Ovary (tissue), 9 donors: ENCODE data around the gene JAML. TPM values are rescaled to one million over a fixed set of nuclear protein-coding genes. Genes with fewer than 3 reads are reported as not detected.

Experiments used
- DNase-seq, 5 donors: peaks; one replicate each; pipeline ENCODE4 v3.0.0-alpha.2; 2019 to 2020
- H3K27ac ChIP-seq, 2 donors: fragments of 200-600 bp; one replicate each; pipeline versions ENCODE4 v1.5.1 to v1.8.0; 2019 to 2022
- H3K27me3 ChIP-seq: fragments of 200-600 bp; one replicate; pipeline ENCODE4 v1.8.0; 2022
- H3K36me3 ChIP-seq: fragments of 200-600 bp; sonication (generic); one replicate; pipeline ENCODE4 v1.5.1; 2019
- H3K4me1 ChIP-seq: one replicate; pipeline ENCODE4 v1.8.1; 2013; ENCODE audit warnings: mild to moderate bottlenecking, moderate library complexity; ENCODE audit not compliant: insufficient read depth
- H3K4me3 ChIP-seq: fragments of 200-600 bp; sonication (generic); one replicate; pipeline ENCODE4 v1.5.1; 2017
- H3K9me3 ChIP-seq, 2 donors: fragments of 200-600 bp in 1 of 2; sonication (generic) in 1 of 2; one replicate each; pipeline versions ENCODE4 v1.5.1 to v1.8.1; 2013 to 2019; ENCODE audit warnings: mild to moderate bottlenecking in 1 of 2, moderate library complexity in 1 of 2
- CTCF ChIP-seq, 3 donors: fragments of 450-650 bp in 2 of 3; fragments of 200-600 bp in 1 of 3; IDR thresholded peaks; one replicate each; pipeline versions ENCODE4 v1.5.1 to v1.8.0; 2016 to 2022; ENCODE audit warnings: antibody characterized with exemption in 3 of 3, mild to moderate bottlenecking in 1 of 3
- EP300 ChIP-seq: sonication (generic); formaldehyde crosslinking; IDR thresholded peaks from one replicate; pipeline ENCODE4 v1.6.1; 2017; ENCODE audit warnings: antibody characterized with exemption
- POLR2A ChIP-seq: fragments of 450-650 bp; IDR thresholded peaks from one replicate; pipeline ENCODE4 v1.6.1; 2017; ENCODE audit warnings: antibody characterized with exemption, mild to moderate bottlenecking, moderate library complexity
- WGBS, 3 donors: extraction: QIAGEN DNeasy Blood & Tissue Kit in 1 of 3; methylation state at CpG; one replicate each; pipeline versions ENCODE4 v1.1.5 to v1.1.7; 2013 to 2017; 5-methylcytosine and 5-hydroxymethylcytosine counted together
- intact Hi-C, 4 donors: fragments of 100-400 bp; cut with DNase I; formaldehyde crosslinking; loops; one replicate each; pipeline versions ENCODE4 v1.11.0 to v1.15.1; 2022 to 2023
- polyA plus RNA-seq, 2 donors: library from polyadenylated mRNA; stranded (reverse); fragments of 200-250 nt in 1 of 2; fragments of 350-450 nt in 1 of 2; fragmentation: Illumina TruSeq in 1 of 2; extraction: RNeasy Lipid Tissue Mini Kit (QIAGEN cat#74804) in 1 of 2; gene quantifications; one replicate each; pipeline ENCODE4 v1.2.3, GENCODE V29; 2013 to 2014
- total RNA-seq, 7 donors: library from RNA; depleted of rRNA in 2 of 7; stranded (reverse); fragments of >200 nt in 2 of 7; fragmentation: NEBNext Ultra II Directional in 3 of 7; extraction: Animal tissue kit (Norgen Biotek cat#: 25700) in 3 of 7; gene quantifications; one replicate each; pipeline versions ENCODE4 v1.1.0 to v1.2.4, GENCODE V29; 2016 to 2023
- donor health status: DM: no; HTN: no; CAD: no; lungs with moderate emphysema.
- donor health status: DM: no; HTN: no; CAD: no.
- donor health status: Bipolar disorder and iron deficiency.
- donor health status: DM: yes; HTN: yes; CAD: no.
- donor health status: DM: no; HTN: no; CAD: no.
- donor health status: DM: yes; HTN: yes; CAD: no.

JAML gene
- total and polyA plus RNA-seq, 9 donors: 0.79 to 18.0 (median 2.0) TPM

- TF ChIP-seq CTCF (IDR thresholded peaks at IDR 0.05) (no peak), POLR2A (no peak), EP300 (no peak)
- Histone ChIP-seq H3K27ac (no peak overlapping the region), H3K36me3 (no peaks in the 10 kb centered on the region), H3K4me3 (no peak overlapping the region), H3K27me3 (no peaks in the 10 kb centered on the region), H3K4me1 (no peaks in the 10 kb centered on the region), H3K9me3 (no peaks in the 10 kb centered on the region)
- whole genome bisulfite sequencing, 3 donors: 78 to 83% (median 79%) methylated on average over 3 of the region's 3 CpGs
- no peak for DNase-seq
- intact Hi-C loops: no loop called here
Measured at GRCh38 chr11:118162846-118163245, 62.0 kb downstream of the JAML start.

- no peaks in the 10 kb centered on the region for H3K4me1 ChIP-seq
- no peak overlapping the region for H3K4me3 ChIP-seq
- no peak for DNase-seq
- H3K27ac ChIP-seq: no peak overlapping the region
- intact Hi-C loops: no loop called here
- no peak for TF ChIP-seq CTCF (IDR thresholded peaks at IDR 0.05)
- no peak for TF ChIP-seq POLR2A
- TF ChIP-seq EP300: no peak
- no peaks in the 10 kb centered on the region for H3K27me3 ChIP-seq
- WGBS, 3 donors: 66 to 77% (median 69%) methylated on average over 6 of the region's 6 CpGs
- H3K9me3 ChIP-seq: no peaks in the 10 kb centered on the region
- no peaks in the 10 kb centered on the region for H3K36me3 ChIP-seq
Measured at GRCh38 chr11:118161786-118162185, 63.0 kb downstream of the JAML start.

GRCh38 chr11:118157186-118157895, 67.5 kb downstream of the JAML start:
- H3K9me3 ChIP-seq: no peaks in the 10 kb centered on the region
- DNase-seq: no peak
- H3K4me1 ChIP-seq: peaks cover 2% of the 10 kb centered on the region
- no peak overlapping the region for H3K4me3 ChIP-seq
- intact Hi-C loops: no loop called here
- no peaks in the 10 kb centered on the region for H3K27me3 ChIP-seq
- H3K36me3 ChIP-seq: no peaks in the 10 kb centered on the region
- WGBS, 3 donors: 28 to 30% (median 30%) methylated on average over 10 of the region's 10 CpGs
- H3K27ac ChIP-seq: no peak overlapping the region
- no peak for TF ChIP-seq EP300
- TF ChIP-seq POLR2A: no peak
- TF ChIP-seq CTCF (IDR thresholded peaks at IDR 0.05): no peak

- H3K4me3 ChIP-seq: no peak overlapping the region
- TF ChIP-seq POLR2A (no peak), EP300 (no peak), CTCF (IDR thresholded peaks at IDR 0.05) (no peak)
- H3K27me3 ChIP-seq: no peaks in the 10 kb centered on the region
- peaks cover 2% of the 10 kb centered on the region for H3K4me1 ChIP-seq
- 2 to 7% (median 2%) methylated on average over 21 of the region's 21 CpGs for WGBS, 3 donors
- intact Hi-C loops: no loop called here
- H3K27ac ChIP-seq: no peak overlapping the region
- H3K36me3 ChIP-seq: no peaks in the 10 kb centered on the region
- no peaks in the 10 kb centered on the region for H3K9me3 ChIP-seq
- DNase-seq: no peak
Measured at GRCh38 chr11:118156531-118157185, 68.2 kb downstream of the JAML start.
